IMR-90 (cell line): ENCODE measurements around the gene ELOB. TPM values are rescaled to one million over a fixed set of nuclear protein-coding genes. Genes with fewer than 3 reads are reported as not detected.

Experiments used
- microRNA-seq, 2 experiments: library from miRNA; stranded (forward) in 1 of 2; unstranded in 1 of 2; fragments of 10-50 nt in 1 of 2; fragments of <30 nt in 1 of 2; gene quantifications in 1 of 2; microRNA quantifications in 1 of 2; one replicate each; pipeline versions ENCODE3 to v1.1.0; 2013 to 2020; ENCODE audit not compliant: insufficient read depth in 1 of 2, insufficient read length in 1 of 2, unreplicated experiment in 1 of 2
- polyA plus RNA-seq, 3 experiments: library from polyadenylated mRNA; depleted of rRNA; stranded (reverse); fragments of >200 nt; gene quantifications; 2 replicates each; pipeline ENCODE4 v1.2.3, GENCODE V29; 2012; ENCODE audit warnings: low replicate concordance in 1 of 3
- small RNA-seq, 5 experiments: library from RNA; depleted of rRNA; stranded (forward); fragments of <200 nt; gene quantifications; one replicate each; pipeline ENCODE3, GENCODE V24; 2012
- total RNA-seq: library from RNA; depleted of rRNA; stranded (reverse); fragments of >200 nt; gene quantifications from 2 replicates; pipeline ENCODE4 v1.2.3, GENCODE V29; 2012; rRNA removed

Gene ELOB
- total and polyA plus RNA-seq, 2 of the 4 experiments (the other 2 are of a cell fraction): 442 to 5,859 TPM

Small RNA genes lying within 50 kb of the gene (microRNA-seq; reads per million reads assigned to microRNA genes)
- gene SNORA3C (ENCODE audit: insufficient read depth, insufficient read length): not detected

Small RNA genes lying within 50 kb of the gene (small RNA-seq; reads per million reads assigned to genes)
- gene SNORA3C: 0 to 5.0 (median 0.60) reads per million in 5 experiments

Other genes starting within 250 kb of the ELOB start
- gene CEMP1, start 245.9 kb downstream of the ELOB start, total RNA-seq: not detected in 2 replicates
- not detected in 2 replicates for gene CEMP1, start 245.9 kb downstream of the ELOB start, polyA plus RNA-seq (2012; rRNA removed)
- 10.6 and 11.4 TPM in 2 replicates for gene PDPK1, start 239.3 kb downstream of the ELOB start, total RNA-seq
- 24.3 and 27.3 TPM in 2 replicates for gene PDPK1, start 239.3 kb downstream of the ELOB start, polyA plus RNA-seq (2012; rRNA removed)
- 17.2 and 19.4 TPM in 2 replicates for gene KCTD5, start 94.8 kb downstream of the ELOB start, total RNA-seq
- gene KCTD5, start 94.8 kb downstream of the ELOB start, polyA plus RNA-seq (2012; rRNA removed): 38.9 and 56.2 TPM in 2 replicates
- gene PRSS27, start 57.1 kb downstream of the ELOB start, total RNA-seq: under 0.01 TPM in 2 replicates
- 0.58 and 0.83 TPM in 2 replicates for gene PRSS27, start 57.1 kb downstream of the ELOB start, polyA plus RNA-seq (2012; rRNA removed)
- gene SRRM2, start 24.6 kb downstream of the ELOB start, total RNA-seq: 20.3 and 21.1 TPM in 2 replicates
- gene SRRM2, start 24.6 kb downstream of the ELOB start, polyA plus RNA-seq (2012; rRNA removed): 300 and 301 TPM in 2 replicates
- gene PRSS33, start 10.3 kb upstream of the ELOB start, total RNA-seq: not detected in 2 replicates
- not detected in 2 replicates for gene PRSS33, start 10.3 kb upstream of the ELOB start, polyA plus RNA-seq (2012; rRNA removed)
- not detected in 2 replicates for gene PRSS41, start 21.2 kb upstream of the ELOB start, total RNA-seq
- not detected in 2 replicates for gene PRSS41, start 21.2 kb upstream of the ELOB start, polyA plus RNA-seq (2012; rRNA removed)
- gene PRSS21, start 40.0 kb upstream of the ELOB start, total RNA-seq: not detected in 2 replicates
- gene PRSS21, start 40.0 kb upstream of the ELOB start, polyA plus RNA-seq (2012; rRNA removed): 0.21 and 0.47 TPM in 2 replicates
- 0.28 and 0.54 TPM in 2 replicates for gene ZG16B, start 53.0 kb upstream of the ELOB start, total RNA-seq
- 0.46 and 0.65 TPM in 2 replicates for gene ZG16B, start 53.0 kb upstream of the ELOB start, polyA plus RNA-seq (2012; rRNA removed)
- not detected in 2 replicates for gene PRSS22, start 80.9 kb upstream of the ELOB start, total RNA-seq
- not detected in 2 replicates for gene PRSS22, start 80.9 kb upstream of the ELOB start, polyA plus RNA-seq (2012; rRNA removed)
- gene FLYWCH2, start 105.9 kb upstream of the ELOB start, total RNA-seq: 42.3 and 48.9 TPM in 2 replicates
- gene FLYWCH2, start 105.9 kb upstream of the ELOB start, polyA plus RNA-seq (2012; rRNA removed): 66.3 and 77.2 TPM in 2 replicates
- 14.3 and 16.1 TPM in 2 replicates for gene FLYWCH1, start 134.7 kb upstream of the ELOB start, total RNA-seq
- 25.2 and 32.3 TPM in 2 replicates for gene FLYWCH1, start 134.7 kb upstream of the ELOB start, polyA plus RNA-seq (2012; rRNA removed)
- gene KREMEN2, start 187.0 kb upstream of the ELOB start, total RNA-seq: not detected in 2 replicates
- 0.03 and 0.11 TPM in 2 replicates for gene KREMEN2, start 187.0 kb upstream of the ELOB start, polyA plus RNA-seq (2012; rRNA removed)
- gene PAQR4, start 192.1 kb upstream of the ELOB start, total RNA-seq: 2.2 TPM in 2 replicates
- gene PAQR4, start 192.1 kb upstream of the ELOB start, polyA plus RNA-seq (2012; rRNA removed): 10.0 and 10.1 TPM in 2 replicates
- 1.8 and 2.8 TPM in 2 replicates for gene PKMYT1, start 203.2 kb upstream of the ELOB start, total RNA-seq
- 14.9 and 18.7 TPM in 2 replicates for gene PKMYT1, start 203.2 kb upstream of the ELOB start, polyA plus RNA-seq (2012; rRNA removed)
- not detected in 2 replicates for gene CLDN9, start 235.6 kb upstream of the ELOB start, total RNA-seq
- 0.05 TPM in 1 of 2 replicates, not detected in the other for gene CLDN9, start 235.6 kb upstream of the ELOB start, polyA plus RNA-seq (2012; rRNA removed)
- not detected in 2 replicates for gene CLDN6, start 240.9 kb upstream of the ELOB start, total RNA-seq
- 0.07 and 0.14 TPM in 2 replicates for gene CLDN6, start 240.9 kb upstream of the ELOB start, polyA plus RNA-seq (2012; rRNA removed)
- gene TNFRSF12A, start 243.1 kb upstream of the ELOB start, total RNA-seq: 103 and 118 TPM in 2 replicates
- gene TNFRSF12A, start 243.1 kb upstream of the ELOB start, polyA plus RNA-seq (2012; rRNA removed): 304 and 346 TPM in 2 replicates
- 7.2 and 9.7 TPM in 2 replicates for gene HCFC1R1, start 246.7 kb upstream of the ELOB start, total RNA-seq
- 57.9 and 121 TPM in 2 replicates for gene HCFC1R1, start 246.7 kb upstream of the ELOB start, polyA plus RNA-seq (2012; rRNA removed)
- gene THOC6, start 246.8 kb upstream of the ELOB start, total RNA-seq: 16.1 and 16.8 TPM in 2 replicates
- gene THOC6, start 246.8 kb upstream of the ELOB start, polyA plus RNA-seq (2012; rRNA removed): 23.1 and 26.0 TPM in 2 replicates